HG02571 (cell line): ENCODE results near the gene RAB12.
A peak's percentile ranks its signal among the peaks of the same experiment; 100 is the strongest.
"Not testable (repeated sequence)": the region's sequence is repeated elsewhere in the genome, so short reads cannot be mapped to it uniquely, and the experiment has no call there.

Experiments used
- ATAC-seq: cut with Tn5 transposase; IDR thresholded peaks from one replicate; pipeline ENCODE4 v1.9.1; 2021; ENCODE audit warnings: mild to moderate bottlenecking, moderate library complexity; ENCODE audit not compliant: unreplicated experiment

Gene RAB12

GRCh38 chr18:8639762-8640161 lies 30.5 kb downstream of the RAB12 start:
- ATAC-seq, result no peak

- no peak for ATAC-seq
These were observed 34.2 kb downstream of the RAB12 start for GRCh38 chr18:8643326-8643878.

DNA sequence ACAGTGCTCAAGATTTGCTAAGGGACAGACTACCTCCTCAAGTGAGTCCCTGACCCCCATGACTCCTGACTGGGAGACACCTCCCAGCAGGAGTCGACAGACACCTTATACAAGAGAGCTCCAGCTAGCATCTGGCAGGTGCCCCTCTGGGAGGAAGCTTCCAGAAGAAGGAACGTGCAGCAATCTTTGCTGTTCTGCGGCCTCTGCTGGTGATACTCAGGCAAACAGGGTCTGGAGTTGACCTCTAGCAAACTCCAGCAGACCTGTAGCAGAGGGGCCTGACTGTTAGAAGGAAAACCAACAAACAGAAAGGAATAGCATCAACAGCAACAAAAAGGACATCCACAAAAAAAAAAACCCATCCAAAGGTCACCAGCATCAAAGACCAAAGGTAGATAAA lies 38.1 kb downstream of the RAB12 start:
- ATAC-seq, result not testable (repeated sequence)

GRCh38 chr18:8651478-8652261 lies 42.4 kb downstream of the RAB12 start:
- ATAC-seq, result not testable (repeated sequence)

- ATAC-seq, result no peak
These were observed 45.5 kb downstream of the RAB12 start for GRCh38 chr18:8654503-8655451.

DNA sequence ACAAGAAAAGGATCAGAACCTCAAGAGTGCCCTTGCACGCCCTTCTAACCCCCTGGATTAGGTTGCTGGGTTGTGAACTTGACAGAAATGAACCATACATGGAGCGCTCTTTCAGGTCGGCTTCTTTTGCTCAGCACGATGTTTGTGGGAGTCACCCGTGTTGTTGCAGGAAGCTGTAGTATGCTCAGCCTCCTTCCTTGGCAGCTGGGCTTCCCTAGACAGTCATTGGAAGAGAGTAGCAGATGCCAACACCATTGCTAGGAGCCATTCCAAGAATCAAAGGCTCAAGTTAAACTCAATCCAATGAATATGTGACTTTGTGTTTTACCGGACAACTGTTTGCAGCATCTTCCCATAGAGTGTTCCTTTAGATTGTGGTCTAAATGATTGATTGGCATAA lies 47.0 kb downstream of the RAB12 start:
- no peak for ATAC-seq

DNA sequence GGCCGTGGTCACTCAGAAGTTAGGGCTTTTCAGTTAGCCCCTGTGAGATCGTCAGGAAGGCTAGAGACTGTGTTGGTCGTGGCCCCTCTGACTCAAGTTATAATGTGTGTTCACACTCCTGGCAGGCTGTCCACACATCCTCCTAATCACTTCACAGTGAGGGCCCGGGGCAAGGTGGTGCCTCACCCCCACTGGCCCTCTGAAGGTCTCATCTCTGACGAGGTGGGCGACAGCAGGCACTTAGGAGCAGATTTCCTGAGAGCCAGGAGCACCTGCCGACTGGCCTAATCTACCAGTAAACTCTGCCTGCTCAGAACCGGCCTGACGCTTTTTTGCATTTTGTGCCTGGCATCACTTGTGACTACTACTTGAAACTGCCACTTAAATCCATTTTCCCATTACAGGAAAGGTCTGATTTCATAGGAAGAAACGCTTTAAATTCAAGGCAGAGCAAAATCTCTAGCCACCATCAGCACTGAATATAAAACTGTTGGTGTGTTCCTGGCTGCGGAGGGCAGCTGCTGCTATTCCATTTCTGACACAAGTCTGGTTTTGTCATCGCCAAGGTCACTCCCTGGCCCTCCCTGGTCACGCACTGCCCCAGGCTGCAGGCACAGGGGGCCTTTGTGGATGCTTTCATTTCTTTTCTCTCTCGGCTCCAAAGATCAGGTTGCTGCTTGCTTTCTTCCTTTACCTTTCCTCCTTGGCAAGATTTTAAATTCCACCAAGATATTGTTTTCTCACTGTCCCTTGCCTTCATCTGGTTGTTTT lies 48.0 kb downstream of the RAB12 start:
- ATAC-seq, result no peak

DNA sequence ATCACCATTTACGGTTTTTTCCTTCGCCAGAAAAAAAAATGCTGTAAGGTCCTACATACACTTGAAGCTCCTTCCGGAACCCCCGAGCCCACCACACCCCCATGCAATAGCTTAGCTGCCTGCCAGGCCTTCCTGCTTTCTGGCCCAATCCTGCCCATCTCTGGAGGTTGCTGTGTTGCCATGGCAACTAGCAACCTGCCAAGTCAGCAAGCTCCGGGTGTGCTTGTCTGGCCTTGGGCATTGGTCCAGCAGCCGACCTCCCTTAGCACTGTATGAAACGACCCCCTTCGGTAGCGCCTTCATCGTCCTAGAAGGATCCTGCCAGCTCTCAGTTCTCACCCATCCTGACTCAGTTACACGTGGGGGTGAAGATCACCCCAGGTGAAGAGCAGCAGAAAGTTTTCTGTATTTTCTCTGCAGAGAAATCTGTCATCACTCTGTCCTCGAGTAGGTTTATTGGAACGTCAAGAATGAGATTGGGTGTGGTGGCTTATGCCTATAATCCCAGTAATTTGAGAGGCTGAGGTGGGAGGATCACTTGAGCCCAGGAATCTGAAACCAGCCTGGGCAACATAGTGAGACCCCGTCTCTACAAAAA lies 48.7 kb downstream of the RAB12 start:
- no peak for ATAC-seq

DNA sequence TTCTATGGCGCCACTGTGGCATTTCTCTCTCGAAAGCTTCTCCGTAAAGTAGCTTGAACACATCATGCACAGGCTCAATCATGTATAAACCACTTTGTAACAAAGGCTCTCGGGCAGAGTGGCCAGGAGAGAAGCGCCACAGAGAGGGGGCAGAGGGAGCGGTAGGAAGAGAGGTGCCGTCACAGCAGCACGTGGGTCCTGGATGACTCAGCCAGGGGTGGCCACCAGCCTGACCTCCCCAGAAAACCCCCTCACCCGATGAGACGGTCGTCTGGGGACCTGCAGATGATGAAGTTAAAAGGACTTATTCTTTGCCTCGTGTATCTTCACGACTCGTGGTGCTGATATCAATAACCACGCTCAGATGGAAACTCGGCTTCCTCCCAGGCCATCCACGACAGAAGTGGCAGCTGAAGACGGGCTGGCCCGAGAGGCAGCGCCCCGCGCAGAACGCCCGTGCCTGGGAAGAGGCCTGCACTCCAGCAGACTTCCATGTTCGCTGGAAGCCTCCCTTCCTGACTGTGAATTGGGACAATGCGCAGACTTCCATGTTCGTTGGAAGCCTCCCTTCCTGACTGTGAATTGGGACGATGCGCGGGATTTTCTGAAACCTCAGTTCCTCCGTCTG lies 49.7 kb downstream of the RAB12 start:
- no peak for ATAC-seq

DNA sequence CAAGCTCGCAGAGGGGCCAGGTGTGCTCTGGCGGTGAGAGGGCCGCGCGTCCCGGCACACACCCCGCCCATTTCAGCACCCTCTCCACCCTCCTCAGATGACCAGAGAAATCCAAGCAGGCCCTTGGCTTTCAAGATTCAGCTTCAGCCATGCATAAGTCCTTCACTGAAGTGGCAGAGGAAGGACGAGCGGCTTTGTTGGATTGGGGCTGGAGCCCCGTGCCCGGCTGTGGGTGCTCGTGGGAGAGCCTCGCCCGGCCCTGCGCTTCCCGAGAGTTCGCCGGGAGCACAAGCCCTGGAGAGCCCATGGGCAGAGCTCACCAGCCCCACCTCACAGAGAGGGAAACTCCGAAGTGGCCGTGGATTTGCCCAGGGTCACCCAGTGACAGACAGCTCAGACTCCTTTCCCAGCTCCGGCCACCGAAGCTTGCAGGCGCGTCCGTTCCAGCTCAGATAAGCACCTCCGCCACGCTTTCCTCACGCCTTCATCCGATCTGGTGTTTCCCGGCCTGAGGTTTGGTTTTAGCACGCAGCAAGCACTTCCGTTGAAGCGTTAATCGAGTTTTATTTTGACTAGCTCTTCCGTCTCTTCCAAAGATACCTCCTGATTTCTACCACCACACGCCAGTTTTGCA lies 50.5 kb downstream of the RAB12 start:
- ATAC-seq, result no peak

DNA sequence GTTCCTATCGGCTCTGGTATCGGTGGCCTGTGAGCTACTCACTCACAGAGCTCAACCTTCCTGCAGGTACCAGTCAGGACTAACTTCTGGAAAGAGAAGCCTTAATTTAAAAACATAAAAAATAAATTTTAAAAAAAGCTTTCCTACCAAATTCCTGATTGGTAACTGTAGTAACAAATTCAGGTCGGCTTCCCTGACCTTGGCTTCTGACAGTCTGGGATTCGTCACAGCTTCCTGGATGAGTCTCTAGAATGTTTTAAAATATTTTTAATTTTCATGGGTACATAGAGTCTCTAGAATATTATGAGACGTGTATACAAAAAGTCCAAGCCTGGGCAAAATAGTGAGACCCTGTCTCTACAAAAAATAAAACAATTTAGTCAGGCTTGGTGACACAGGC lies 51.1 kb downstream of the RAB12 start:
- no peak for ATAC-seq

- no peak for ATAC-seq
These were observed 52.7 kb downstream of the RAB12 start for GRCh38 chr18:8661754-8662559.

DNA sequence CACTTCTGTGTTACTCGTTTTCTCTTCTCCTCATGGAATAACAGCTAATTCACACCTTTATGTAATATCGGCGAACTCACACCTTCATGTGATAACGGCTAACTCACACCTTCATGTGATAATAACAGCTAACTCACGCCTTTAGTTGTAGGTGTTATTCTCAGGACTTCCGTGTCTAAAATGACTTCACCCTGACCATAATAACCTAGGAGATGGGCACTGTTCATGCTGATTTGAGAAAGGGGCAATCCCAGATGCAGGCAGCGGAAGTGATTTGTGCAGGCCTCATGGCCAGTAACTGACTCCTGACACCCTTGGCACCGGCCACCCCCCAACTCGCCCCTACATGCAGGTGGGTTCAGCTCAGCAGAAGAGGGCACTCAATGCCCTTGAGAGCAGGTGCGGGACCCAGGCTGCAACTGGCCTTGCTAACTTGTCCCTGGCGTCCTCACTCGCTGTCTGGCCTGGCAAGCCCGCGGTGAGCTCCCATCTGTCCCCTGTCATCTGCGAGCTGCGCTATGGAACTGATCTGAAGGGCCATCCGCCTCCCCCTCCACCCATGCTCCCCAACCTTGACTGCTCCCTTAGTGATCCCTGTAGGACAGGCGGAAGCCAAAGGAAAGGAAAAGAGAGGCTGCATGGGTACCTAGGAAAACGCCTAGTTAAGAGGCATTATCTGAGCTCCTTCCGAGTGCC lies 53.5 kb downstream of the RAB12 start:
- ATAC-seq, result no peak

- no peak for ATAC-seq
These were observed 58.6 kb downstream of the RAB12 start for GRCh38 chr18:8667846-8668245.

DNA sequence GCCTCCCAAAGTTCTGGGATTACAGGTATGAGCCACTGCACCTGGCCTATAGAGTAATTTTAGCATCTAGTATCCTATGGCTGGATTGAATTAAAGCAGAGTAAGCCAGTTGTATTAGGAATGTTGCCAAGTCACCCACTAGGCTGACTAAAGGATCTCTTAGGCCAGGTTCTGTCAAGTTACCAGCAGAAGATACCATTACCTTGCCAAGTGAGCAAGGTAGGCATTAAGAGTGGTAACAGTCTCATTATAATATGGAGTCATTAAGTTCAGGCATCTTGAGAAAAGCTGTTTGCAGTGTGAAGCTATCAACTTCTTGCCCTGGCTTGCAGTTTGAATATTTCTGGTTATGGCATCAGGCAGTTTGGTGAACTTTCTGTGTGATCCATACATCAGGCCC lies 59.1 kb downstream of the RAB12 start:
- no peak for ATAC-seq

GRCh38 chr18:8669571-8669970 lies 60.3 kb downstream of the RAB12 start:
- ATAC-seq, result no peak

DNA sequence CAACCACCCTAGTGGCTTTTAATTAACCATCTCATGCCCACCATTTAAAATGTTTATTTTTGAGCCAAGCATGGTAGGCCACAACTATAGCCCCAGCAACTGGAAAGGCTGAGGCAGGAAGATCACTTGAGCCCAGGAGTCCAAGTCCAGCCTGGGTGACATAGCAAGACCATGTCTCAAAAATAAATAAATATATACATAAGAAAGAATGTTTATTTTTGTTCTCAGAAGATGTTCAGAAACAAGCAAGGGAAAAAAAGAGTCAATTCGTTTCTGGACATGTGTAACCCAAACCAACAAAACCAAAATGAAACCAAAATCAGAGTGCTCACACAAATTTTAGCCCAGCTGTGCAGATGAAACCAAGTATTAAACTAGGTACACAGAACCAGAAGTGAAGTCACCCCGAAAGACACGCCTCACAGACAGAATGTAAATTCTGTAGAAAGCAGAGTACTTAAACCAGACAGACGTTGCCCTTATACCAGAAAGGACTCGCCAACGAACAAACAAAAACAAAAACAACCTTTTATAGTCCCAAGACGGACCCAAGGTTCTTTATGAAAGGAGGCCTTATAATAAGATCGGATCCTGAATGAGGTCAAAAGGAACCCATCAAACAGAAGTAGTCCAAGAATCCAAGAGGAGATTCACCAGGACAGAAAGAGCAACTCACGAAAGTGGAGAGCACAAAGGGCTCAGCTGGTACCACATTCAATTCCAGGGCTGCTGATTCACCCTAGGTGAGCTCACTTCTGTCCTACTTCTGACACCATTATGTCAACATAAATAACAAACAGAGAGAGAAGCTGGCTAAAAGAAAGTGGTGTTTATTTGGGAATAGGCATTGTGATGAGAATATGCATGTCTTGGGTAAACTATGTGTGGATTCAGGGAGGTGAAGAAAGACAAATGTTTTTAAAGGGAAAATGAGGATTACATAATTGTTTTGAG lies 64.3 kb downstream of the RAB12 start:
- peak; percentile 90 for ATAC-seq
